H9 (cell line): ENCODE measurements around the gene CIB4. TPM values are rescaled to one million over a fixed set of nuclear protein-coding genes. Genes with fewer than 3 reads are reported as not detected.

Experiments used
- DNase-seq: peaks from one replicate; pipeline ENCODE4 v3.0.0-alpha.2; 2017
- H2AFZ ChIP-seq: one replicate; pipeline ENCODE4 v1.6.1; 2013; ENCODE audit warnings: mild to moderate bottlenecking, low read length, control low read depth, moderate library complexity
- H2AK5ac ChIP-seq: 2 replicates; pipeline ENCODE4 v1.6.1; 2013; ENCODE audit warnings: low read length, control low read depth, mixed read lengths; ENCODE audit not compliant: insufficient read length
- H2BK120ac ChIP-seq: one replicate; pipeline ENCODE4 v1.6.1; 2013; ENCODE audit warnings: low read depth, mild to moderate bottlenecking, low read length, control low read depth, inconsistent platforms; ENCODE audit not compliant: poor library complexity, severe bottlenecking
- H2BK12ac ChIP-seq: 2 replicates; pipeline ENCODE4 v1.6.1; 2013; ENCODE audit warnings: low read length, control low read depth, mixed read lengths, low read depth; ENCODE audit not compliant: insufficient read length
- H2BK15ac ChIP-seq: 2 replicates; pipeline ENCODE4 v1.6.1; 2013; ENCODE audit warnings: low read depth, low read length, control low read depth
- H2BK20ac ChIP-seq: one replicate; pipeline ENCODE4 v1.6.1; 2013; ENCODE audit warnings: low read depth, mild to moderate bottlenecking, low read length, control low read depth, inconsistent platforms; ENCODE audit not compliant: poor library complexity, severe bottlenecking
- H2BK5ac ChIP-seq: 2 replicates; pipeline ENCODE4 v1.6.1; 2013; ENCODE audit warnings: low read length, control low read depth, mixed read lengths; ENCODE audit not compliant: insufficient read length
- H3K14ac ChIP-seq: 2 replicates; pipeline ENCODE4 v1.6.1; 2013; ENCODE audit warnings: low read length, control low read depth; ENCODE audit not compliant: insufficient read depth
- H3K18ac ChIP-seq: 2 replicates; pipeline ENCODE4 v1.6.1; 2013; ENCODE audit warnings: low read depth, mild to moderate bottlenecking, mixed read lengths, low read length, control low read depth; ENCODE audit not compliant: insufficient read length
- H3K23ac ChIP-seq: 2 replicates; pipeline ENCODE4 v1.6.1; 2013; ENCODE audit warnings: low read length, control low read depth, mixed read lengths, low read depth; ENCODE audit not compliant: insufficient read length
- H3K23me2 ChIP-seq: 2 replicates; pipeline ENCODE4 v1.6.1; 2013; ENCODE audit warnings: low read depth, mild to moderate bottlenecking, mixed read lengths, low read length, control low read depth; ENCODE audit not compliant: insufficient read length, poor library complexity, severe bottlenecking
- H3K27ac ChIP-seq: 2 replicates; pipeline ENCODE4 v1.5.1; 2013; ENCODE audit warnings: low read length, control low read depth, mixed read lengths, low read depth; ENCODE audit not compliant: insufficient read length
- H3K27me3 ChIP-seq: 2 replicates; pipeline ENCODE4 v1.6.1; 2013; ENCODE audit warnings: low read length, control low read depth, inconsistent platforms; ENCODE audit not compliant: insufficient read depth
- H3K4ac ChIP-seq: 2 replicates; pipeline ENCODE4 v1.6.1; 2013; ENCODE audit warnings: low read depth, mild to moderate bottlenecking, control low read depth, inconsistent platforms, low read length, moderate library complexity
- H3K4me1 ChIP-seq: 2 replicates; pipeline ENCODE4 v1.6.1; 2013; ENCODE audit warnings: low read length, control low read depth, inconsistent platforms; ENCODE audit not compliant: insufficient read depth
- H3K4me2 ChIP-seq: 2 replicates; pipeline ENCODE4 v1.6.1; 2013; ENCODE audit warnings: low read length, control low read depth, mixed read lengths; ENCODE audit not compliant: insufficient read length, insufficient read depth
- H3K56ac ChIP-seq: 2 replicates; pipeline ENCODE4 v1.6.1; 2013; ENCODE audit warnings: low read depth, mild to moderate bottlenecking, mixed read lengths, low read length, control low read depth; ENCODE audit not compliant: insufficient read length
- H3K79me1 ChIP-seq: 2 replicates; pipeline ENCODE4 v1.6.1; 2013; ENCODE audit warnings: low read depth, mild to moderate bottlenecking, moderate library complexity, low read length, control low read depth, inconsistent platforms; ENCODE audit not compliant: insufficient read depth, poor library complexity, severe bottlenecking
- H3K79me2 ChIP-seq: 2 replicates; pipeline ENCODE4 v1.6.1; 2013; ENCODE audit warnings: low read length, control low read depth, inconsistent platforms; ENCODE audit not compliant: insufficient read depth
- H3K9ac ChIP-seq: 2 replicates; pipeline ENCODE4 v1.6.1; 2013; ENCODE audit warnings: low read length, control low read depth, mixed read lengths; ENCODE audit not compliant: insufficient read length; ENCODE audit errors: extremely low read depth
- H3K9me3 ChIP-seq: one replicate; pipeline ENCODE4 v1.6.1; 2013; ENCODE audit warnings: low read depth, low read length, inconsistent platforms; ENCODE audit not compliant: control insufficient read depth
- H3T11ph ChIP-seq: one replicate; pipeline ENCODE4 v1.6.1; 2013; ENCODE audit warnings: mild to moderate bottlenecking, low read length, control low read depth, inconsistent platforms
- H4K20me1 ChIP-seq: one replicate; pipeline ENCODE4 v1.6.1; 2013; ENCODE audit not compliant: control insufficient read depth, insufficient read length, insufficient read depth
- H4K5ac ChIP-seq: 2 replicates; pipeline ENCODE4 v1.6.1; 2013; ENCODE audit warnings: low read depth, mild to moderate bottlenecking, mixed read lengths, low read length, control low read depth; ENCODE audit not compliant: insufficient read length
- H4K8ac ChIP-seq: replicated peaks from 2 replicates; pipeline ENCODE4 v1.6.1; 2013; ENCODE audit warnings: low read length, control low read depth, mixed read lengths, low read depth; ENCODE audit not compliant: insufficient read length
- H4K91ac ChIP-seq: 2 replicates; pipeline ENCODE4 v1.6.1; 2013; ENCODE audit warnings: low read depth, mild to moderate bottlenecking, moderate library complexity, mixed read lengths, low read length, control low read depth; ENCODE audit not compliant: insufficient read length
- H3K27ac Mint-ChIP-seq, 3 experiments: 2 replicates in 2 of 3; 3 replicates in 1 of 3; pipeline ENCODE4 v1.8.0; 2020 to 2021; ENCODE audit warnings: mixed read lengths in 3 of 3, mild to moderate bottlenecking in 1 of 3, moderate library complexity in 1 of 3
- H3K27me3 Mint-ChIP-seq: 2 replicates; pipeline ENCODE4 v1.8.0; 2021; ENCODE audit warnings: low read depth, mild to moderate bottlenecking, moderate library complexity, mixed read lengths
- H3K36me3 Mint-ChIP-seq, 3 experiments: 2 replicates in 2 of 3; 3 replicates in 1 of 3; pipeline ENCODE4 v1.8.0; 2020 to 2021; ENCODE audit warnings: low read depth in 3 of 3, mixed read lengths in 3 of 3; ENCODE audit not compliant: insufficient read depth in 1 of 3
- H3K4me1 Mint-ChIP-seq, 2 experiments: 2 replicates each; pipeline ENCODE4 v1.8.0; 2020; ENCODE audit warnings: mixed read lengths in 2 of 2
- H3K4me3 Mint-ChIP-seq, 2 experiments: 2 replicates in 1 of 2; 3 replicates in 1 of 2; pipeline ENCODE4 v1.8.0; 2020 to 2021; ENCODE audit warnings: mild to moderate bottlenecking in 2 of 2, mixed read lengths in 2 of 2, moderate library complexity in 1 of 2
- H3K9me3 Mint-ChIP-seq, 2 experiments: 2 replicates in 1 of 2; 3 replicates in 1 of 2; pipeline ENCODE4 v1.8.0; 2020; ENCODE audit warnings: mild to moderate bottlenecking in 2 of 2, mixed read lengths in 2 of 2, moderate library complexity in 1 of 2
- CTCF ChIP-seq: fragments of 200-600 bp; sonication (generic); conservative IDR thresholded peaks from 3 replicates; pipeline ENCODE4 v1.8.0; 2021; ENCODE audit warnings: antibody characterized with exemption, mild to moderate bottlenecking
- WGBS: extraction: QIAGEN DNeasy Blood & Tissue Kit; methylation state at CpG from one replicate; pipeline ENCODE4 v1.1.7; 2013; ENCODE audit warnings: missing lambda C conversion rate, low lambda C conversion rate, mixed read lengths; ENCODE audit not compliant: insufficient read length; ENCODE audit errors: extremely low coverage; 5-methylcytosine and 5-hydroxymethylcytosine counted together
- total RNA-seq: library from RNA; stranded (reverse); gene quantifications from 2 replicates; pipeline ENCODE4 v1.2.1, GENCODE V29; 2021

The CIB4 gene
- total RNA-seq, 1 experiment from 2014 or later: not detected

GRCh38 chr2:26671691-26672090 lies 30.5 kb upstream of the CIB4 start:
- Histone ChIP-seq H4K5ac (no peak overlapping the region), H4K91ac (no peak overlapping the region), H3K4me1 (no peaks in the 10 kb centered on the region), H3K27me3 (no peaks in the 10 kb centered on the region), H3K23ac (no peak overlapping the region), H3K9me3 (no peaks in the 10 kb centered on the region), H3K14ac (peak overlapping the region; percentile 28; the same call in 1 of the 2 replicates), H2BK20ac (no peak overlapping the region), H3K56ac (no peak overlapping the region), H2BK120ac (no peak overlapping the region), H3K4me2 (no peak overlapping the region), H3K79me1 (no peaks in the 10 kb centered on the region), H2BK5ac (no peak overlapping the region), H2BK12ac (no peak overlapping the region), H3K79me2 (no peaks in the 10 kb centered on the region), H3K18ac (no peak overlapping the region), H2AK5ac (no peak overlapping the region), H3K4ac (no peak overlapping the region), H2AFZ (no peak overlapping the region), H4K20me1 (no peaks in the 10 kb centered on the region), H3K23me2 (no peaks in the 10 kb centered on the region), H3T11ph (no peak overlapping the region), H4K8ac (no peak overlapping the region), H2BK15ac (no peak overlapping the region), H3K9ac (no peak overlapping the region), H3K27ac (no peak overlapping the region)
- Mint-ChIP-seq H3K27me3 (peaks cover 27% of the 10 kb centered on the region), H3K36me3 (no peaks in the 10 kb centered on the region), H3K27ac (no peak overlapping the region; a peak in 1 of 7 replicates), H3K4me1 (peaks cover 7 to 18% of the 10 kb centered on the region in 2 experiments), H3K9me3 (no peaks in the 10 kb centered on the region), H3K4me3 (no peak overlapping the region)
- no CpG with 5 or more reads among the region's 5 CpGs for WGBS
- no peak for DNase-seq
- no peak for TF ChIP-seq CTCF
